SH-SY5Y (cell line): ENCODE data around the gene DIPK1C.

Experiments
- GATA2 ChIP-seq: IDR thresholded peaks from 2 replicates; pipeline ENCODE4 v1.6.1; 2011; ENCODE audit warnings: mild to moderate bottlenecking, low read depth, low read length
- GATA3 ChIP-seq: IDR thresholded peaks from 2 replicates; pipeline ENCODE4 v1.6.1; 2011; ENCODE audit warnings: low read depth, mild to moderate bottlenecking, low read length, moderate library complexity

- no peak for TF ChIP-seq GATA2
- TF ChIP-seq GATA3, result no peak
Measured at GRCh38 chr18:74473976-74474640, 17.0 kb upstream of the DIPK1C start.
